SK-N-SH (cell line): ENCODE measurements around the gene SHC3. TPM values are rescaled to one million over a fixed set of nuclear protein-coding genes. Genes with fewer than 3 reads are reported as not detected.

Experiments
- CTCF ChIA-PET: fragments of 300-600, 350-600 bp; formaldehyde crosslinking; extraction: SDS; loops from one replicate; lab custom pipeline; 2021; lab: Yijun Ruan, JAX
- POLR2A ChIA-PET: fragments of 350-600 bp; sonication (Branson Sonifier 250); formaldehyde crosslinking; extraction: SDS; loops from one replicate; lab custom pipeline; 2020; ENCODE audit warnings: antibody characterized with exemption, inconsistent platforms; lab: Yijun Ruan, JAX
- DNase-seq: peaks from one replicate; pipeline ENCODE4 v3.0.0; 2012
- H2AFZ ChIP-seq: fragments of 200-600 bp; sonication (generic); 2 replicates; pipeline ENCODE4 v1.8.1; 2016; ENCODE audit warnings: antibody characterized with exemption, mild to moderate bottlenecking, low read depth
- H3F3A ChIP-seq: fragments of 200-600 bp; sonication (generic); replicated peaks from 2 replicates; pipeline ENCODE3; 2016; ENCODE audit warnings: antibody characterized with exemption, mild to moderate bottlenecking; ENCODE audit not compliant: insufficient read depth
- H3K27ac ChIP-seq, 2 experiments: fragments of 200-500 bp in 1 of 2; fragments of 200-600 bp in 1 of 2; sonication (Bioruptor generic) in 1 of 2; sonication (generic), shearing (Covaris generic) in 1 of 2; 2 replicates each; pipeline versions ENCODE4 v1.5.1 to v1.6.1; 2014 to 2016; ENCODE audit warnings: low read depth in 2 of 2, inconsistent platforms in 1 of 2, low read length in 1 of 2, mild to moderate bottlenecking in 1 of 2, mixed read lengths in 1 of 2
- H3K27me3 ChIP-seq: fragments of 200-600 bp; sonication (generic), shearing (Covaris generic); 2 replicates; pipeline ENCODE4 v1.6.1; 2016; ENCODE audit warnings: mixed run types; ENCODE audit not compliant: insufficient read depth
- H3K36me3 ChIP-seq, 2 experiments: fragments of 200-500 bp in 1 of 2; fragments of 200-600 bp in 1 of 2; sonication (Bioruptor generic) in 1 of 2; sonication (generic) in 1 of 2; replicated peaks in 1 of 2; 2 replicates each; pipeline versions ENCODE3 to v1.5.1; 2014 to 2016; ENCODE audit warnings: low read length in 1 of 2, mild to moderate bottlenecking in 1 of 2; ENCODE audit not compliant: insufficient read depth in 2 of 2, control insufficient read depth in 1 of 2
- H3K4me1 ChIP-seq, 2 experiments: fragments of 200-500 bp in 1 of 2; fragments of 200-600 bp in 1 of 2; sonication (Bioruptor generic) in 1 of 2; sonication (generic), shearing (Covaris generic) in 1 of 2; 2 replicates each; pipeline versions ENCODE4 v1.5.1 to v1.6.1; 2014 to 2016; ENCODE audit warnings: low read depth in 1 of 2, low read length in 1 of 2, mixed run types in 1 of 2; ENCODE audit not compliant: insufficient read depth in 2 of 2, control insufficient read depth in 1 of 2
- H3K4me2 ChIP-seq: fragments of 200-600 bp; sonication (generic), shearing (Covaris generic); 2 replicates; pipeline ENCODE4 v1.6.1; 2017; ENCODE audit warnings: mixed run types
- H3K4me3 ChIP-seq, 2 experiments: fragments of 200-500 bp in 1 of 2; fragments of 200-600 bp in 1 of 2; sonication (Bioruptor generic) in 1 of 2; sonication (generic), shearing (Covaris generic) in 1 of 2; 2 replicates each; pipeline versions ENCODE4 v1.5.1 to v1.8.1; 2014 to 2016; ENCODE audit warnings: low read depth in 2 of 2, inconsistent platforms in 1 of 2, low read length in 1 of 2, mild to moderate bottlenecking in 1 of 2, mixed read lengths in 1 of 2, moderate library complexity in 1 of 2
- H3K79me2 ChIP-seq: fragments of 200-600 bp; sonication (generic); 2 replicates; pipeline ENCODE4 v1.8.1; 2017; ENCODE audit warnings: mild to moderate bottlenecking; ENCODE audit not compliant: insufficient read depth
- H3K9ac ChIP-seq: fragments of 200-600 bp; sonication (generic); 2 replicates; pipeline ENCODE4 v1.6.1; 2017; ENCODE audit warnings: mixed run types
- H3K9me2 ChIP-seq: fragments of 200-600 bp; sonication (generic); 2 replicates; pipeline ENCODE4 v1.6.1; 2017; ENCODE audit warnings: mixed run types
- H3K9me3 ChIP-seq: fragments of 200-600 bp; sonication (generic); 2 replicates; pipeline ENCODE4 v1.6.1; 2017; ENCODE audit warnings: mixed run types, mild to moderate bottlenecking, moderate library complexity
- H4K20me1 ChIP-seq: fragments of 200-600 bp; sonication (generic); 2 replicates; pipeline ENCODE4 v1.6.1; 2017; ENCODE audit warnings: mild to moderate bottlenecking, mixed run types; ENCODE audit not compliant: insufficient read depth
- ELF1 ChIP-seq: IDR thresholded peaks from 2 replicates; pipeline ENCODE4 v1.4.0; 2012
- EZH2phosphoT487 ChIP-seq: fragments of 200-600 bp; sonication (generic); IDR thresholded peaks from 2 replicates; pipeline ENCODE4 v1.6.1; 2017; ENCODE audit warnings: low read depth, mixed run types, mild to moderate bottlenecking, antibody characterized with exemption, moderate library complexity, borderline replicate concordance
- FOSL2 ChIP-seq: IDR thresholded peaks from 2 replicates; pipeline ENCODE4 v1.4.0; 2012; ENCODE audit warnings: low read depth, mild to moderate bottlenecking, moderate library complexity, borderline replicate concordance
- FOXJ3 ChIP-seq: sonication (generic); formaldehyde crosslinking; IDR thresholded peaks from 2 replicates; pipeline ENCODE4 v1.5.1; 2020; ENCODE audit warnings: mild to moderate bottlenecking, missing genetic modification reagents
- MEF2A ChIP-seq: IDR thresholded peaks from 2 replicates; pipeline ENCODE4 v1.4.0; 2012; ENCODE audit warnings: low read depth, borderline replicate concordance
- NFIC ChIP-seq: IDR thresholded peaks from 2 replicates; pipeline ENCODE4 v1.4.0; 2012; ENCODE audit warnings: borderline replicate concordance
- NRF1 ChIP-seq: IDR thresholded peaks from 2 replicates; pipeline ENCODE4 v1.6.1; 2012; ENCODE audit warnings: low read depth, mild to moderate bottlenecking, low read length
- RAD21 ChIP-seq: IDR thresholded peaks from 2 replicates; pipeline ENCODE4 v1.6.1; 2012; ENCODE audit warnings: mild to moderate bottlenecking, low read length
- RCOR1 ChIP-seq: fragments of 150-350 bp; IDR thresholded peaks from 2 replicates; pipeline ENCODE4 v1.6.1; 2017; ENCODE audit warnings: antibody characterized with exemption, low read length
- RFX5 ChIP-seq: IDR thresholded peaks from 2 replicates; pipeline ENCODE4 v1.6.1; 2012; ENCODE audit warnings: mild to moderate bottlenecking, improper control_type of control experiment, low read length
- SIN3A ChIP-seq: IDR thresholded peaks from 2 replicates; pipeline ENCODE4 v1.6.1; 2012; ENCODE audit warnings: low read depth, mild to moderate bottlenecking, low read length, moderate library complexity, borderline replicate concordance
- SMC3 ChIP-seq: IDR thresholded peaks from 2 replicates; pipeline ENCODE4 v1.6.1; 2012; ENCODE audit warnings: low read depth, low read length, improper control_type of control experiment
- TCF12 ChIP-seq: IDR thresholded peaks from 2 replicates; pipeline ENCODE4 v1.4.0; 2012
- YY1 ChIP-seq: IDR thresholded peaks from 2 replicates; pipeline ENCODE4 v1.4.0; 2012; ENCODE audit warnings: low read depth, mild to moderate bottlenecking
- WGBS: methylation state at CpG from one replicate; pipeline ENCODE4 v1.1.6; 2017; ENCODE audit warnings: low lambda C conversion rate; 5-methylcytosine and 5-hydroxymethylcytosine counted together
- polyA plus RNA-seq, 3 experiments: library from polyadenylated mRNA; depleted of rRNA; stranded (reverse); fragments of >200 nt; gene quantifications; 2 replicates each; pipeline ENCODE4 v1.2.3, GENCODE V29; 2012
- TF ChIP-seq, protein P1 (sequence below): fragments of 150-350 bp; IDR thresholded peaks from 2 replicates; pipeline ENCODE4 v1.6.1; 2016; ENCODE audit warnings: mild to moderate bottlenecking, low read depth, low read length
- TF ChIP-seq, protein P2 (sequence below): IDR thresholded peaks from 2 replicates; pipeline ENCODE4; 2012
- TF ChIP-seq, protein P3 (sequence below): IDR thresholded peaks from 2 replicates; pipeline ENCODE4 v1.4.0; 2012; ENCODE audit warnings: low read depth, borderline replicate concordance
- TF ChIP-seq, protein P4 (sequence below): IDR thresholded peaks from 2 replicates; pipeline ENCODE4 v1.6.1; 2012; ENCODE audit warnings: mild to moderate bottlenecking, low read depth, low read length, moderate library complexity
- TF ChIP-seq, protein P5 (sequence below): IDR thresholded peaks from 2 replicates; pipeline ENCODE4 v1.4.0; 2012; ENCODE audit warnings: low read depth

The SHC3 gene
- polyA plus RNA-seq, 1 of the 3 experiments (the other 2 are of a cell fraction) = 3.2 TPM

DNA sequence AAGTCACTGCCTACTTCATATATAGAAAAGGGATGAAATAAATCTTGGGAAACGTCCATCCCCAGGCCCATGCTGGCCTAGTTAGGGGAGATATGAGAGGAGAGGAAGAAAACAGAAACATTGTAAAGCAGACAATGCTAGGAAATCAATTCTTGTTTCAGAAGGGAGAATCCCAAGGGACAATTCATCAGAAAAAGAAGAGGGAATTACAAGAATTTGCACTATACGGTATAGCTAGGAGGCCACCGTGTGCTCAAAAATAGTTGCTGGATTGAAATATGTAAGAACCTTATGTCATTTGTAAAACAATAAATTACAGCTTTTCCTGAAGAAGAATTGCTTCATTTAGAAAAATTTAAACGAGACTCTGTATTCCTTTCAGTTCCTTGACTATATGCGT, 8.3 kb upstream of the SHC3 start:
- CTCF ChIA-PET = interaction anchor here (1.2 to 1.4 kb wide), 2 partner anchors 19 to 92 kb away, joined by 3 to 4 read pairs; no protein-coding TSS in a partner anchor

More for the DNA sequence above, 8.3 kb upstream of the SHC3 start:
- Histone ChIP-seq H3K79me2 (no peaks in the 10 kb centered on the region), H3K4me1 (no peaks in the 10 kb centered on the region), H3K9me3 (no peaks in the 10 kb centered on the region), H3F3A (no peaks in the 10 kb centered on the region), H3K27ac (no peak overlapping the region), H3K9me2 (no peaks in the 10 kb centered on the region), H2AFZ (no peak overlapping the region), H3K4me3 (no peak overlapping the region), H3K9ac (no peak overlapping the region), H4K20me1 (no peaks in the 10 kb centered on the region), H3K4me2 (no peak overlapping the region), H3K27me3 (no peaks in the 10 kb centered on the region), H3K36me3 (no peaks in the 10 kb centered on the region)
- POLR2A ChIA-PET = no interaction called here
- TF ChIP-seq RAD21 = no peak
- TF ChIP-seq EZH2phosphoT487 = no peak
- no peak for TF ChIP-seq MEF2A
- no peak for TF ChIP-seq RFX5
- no peak for TF ChIP-seq FOXJ3 (CRISPR knock-in tag)
- TF ChIP-seq YY1 = no peak
- TF ChIP-seq ELF1 = no peak
- TF ChIP-seq, protein P1, sequence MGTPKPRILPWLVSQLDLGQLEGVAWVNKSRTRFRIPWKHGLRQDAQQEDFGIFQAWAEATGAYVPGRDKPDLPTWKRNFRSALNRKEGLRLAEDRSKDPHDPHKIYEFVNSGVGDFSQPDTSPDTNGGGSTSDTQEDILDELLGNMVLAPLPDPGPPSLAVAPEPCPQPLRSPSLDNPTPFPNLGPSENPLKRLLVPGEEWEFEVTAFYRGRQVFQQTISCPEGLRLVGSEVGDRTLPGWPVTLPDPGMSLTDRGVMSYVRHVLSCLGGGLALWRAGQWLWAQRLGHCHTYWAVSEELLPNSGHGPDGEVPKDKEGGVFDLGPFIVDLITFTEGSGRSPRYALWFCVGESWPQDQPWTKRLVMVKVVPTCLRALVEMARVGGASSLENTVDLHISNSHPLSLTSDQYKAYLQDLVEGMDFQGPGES = no peak
- no peak for TF ChIP-seq FOSL2
- TF ChIP-seq RCOR1 = no peak
- TF ChIP-seq, protein P2, sequence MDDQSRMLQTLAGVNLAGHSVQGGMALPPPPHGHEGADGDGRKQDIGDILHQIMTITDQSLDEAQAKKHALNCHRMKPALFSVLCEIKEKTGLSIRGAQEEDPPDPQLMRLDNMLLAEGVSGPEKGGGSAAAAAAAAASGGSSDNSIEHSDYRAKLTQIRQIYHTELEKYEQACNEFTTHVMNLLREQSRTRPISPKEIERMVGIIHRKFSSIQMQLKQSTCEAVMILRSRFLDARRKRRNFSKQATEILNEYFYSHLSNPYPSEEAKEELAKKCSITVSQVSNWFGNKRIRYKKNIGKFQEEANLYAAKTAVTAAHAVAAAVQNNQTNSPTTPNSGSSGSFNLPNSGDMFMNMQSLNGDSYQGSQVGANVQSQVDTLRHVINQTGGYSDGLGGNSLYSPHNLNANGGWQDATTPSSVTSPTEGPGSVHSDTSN = no peak
- TF ChIP-seq, protein P3, sequence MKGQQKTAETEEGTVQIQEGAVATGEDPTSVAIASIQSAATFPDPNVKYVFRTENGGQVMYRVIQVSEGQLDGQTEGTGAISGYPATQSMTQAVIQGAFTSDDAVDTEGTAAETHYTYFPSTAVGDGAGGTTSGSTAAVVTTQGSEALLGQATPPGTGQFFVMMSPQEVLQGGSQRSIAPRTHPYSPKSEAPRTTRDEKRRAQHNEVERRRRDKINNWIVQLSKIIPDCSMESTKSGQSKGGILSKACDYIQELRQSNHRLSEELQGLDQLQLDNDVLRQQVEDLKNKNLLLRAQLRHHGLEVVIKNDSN = no peak
- TF ChIP-seq SMC3 = no peak
- TF ChIP-seq SIN3A = no peak
- TF ChIP-seq NFIC = no peak
- TF ChIP-seq, protein P4, sequence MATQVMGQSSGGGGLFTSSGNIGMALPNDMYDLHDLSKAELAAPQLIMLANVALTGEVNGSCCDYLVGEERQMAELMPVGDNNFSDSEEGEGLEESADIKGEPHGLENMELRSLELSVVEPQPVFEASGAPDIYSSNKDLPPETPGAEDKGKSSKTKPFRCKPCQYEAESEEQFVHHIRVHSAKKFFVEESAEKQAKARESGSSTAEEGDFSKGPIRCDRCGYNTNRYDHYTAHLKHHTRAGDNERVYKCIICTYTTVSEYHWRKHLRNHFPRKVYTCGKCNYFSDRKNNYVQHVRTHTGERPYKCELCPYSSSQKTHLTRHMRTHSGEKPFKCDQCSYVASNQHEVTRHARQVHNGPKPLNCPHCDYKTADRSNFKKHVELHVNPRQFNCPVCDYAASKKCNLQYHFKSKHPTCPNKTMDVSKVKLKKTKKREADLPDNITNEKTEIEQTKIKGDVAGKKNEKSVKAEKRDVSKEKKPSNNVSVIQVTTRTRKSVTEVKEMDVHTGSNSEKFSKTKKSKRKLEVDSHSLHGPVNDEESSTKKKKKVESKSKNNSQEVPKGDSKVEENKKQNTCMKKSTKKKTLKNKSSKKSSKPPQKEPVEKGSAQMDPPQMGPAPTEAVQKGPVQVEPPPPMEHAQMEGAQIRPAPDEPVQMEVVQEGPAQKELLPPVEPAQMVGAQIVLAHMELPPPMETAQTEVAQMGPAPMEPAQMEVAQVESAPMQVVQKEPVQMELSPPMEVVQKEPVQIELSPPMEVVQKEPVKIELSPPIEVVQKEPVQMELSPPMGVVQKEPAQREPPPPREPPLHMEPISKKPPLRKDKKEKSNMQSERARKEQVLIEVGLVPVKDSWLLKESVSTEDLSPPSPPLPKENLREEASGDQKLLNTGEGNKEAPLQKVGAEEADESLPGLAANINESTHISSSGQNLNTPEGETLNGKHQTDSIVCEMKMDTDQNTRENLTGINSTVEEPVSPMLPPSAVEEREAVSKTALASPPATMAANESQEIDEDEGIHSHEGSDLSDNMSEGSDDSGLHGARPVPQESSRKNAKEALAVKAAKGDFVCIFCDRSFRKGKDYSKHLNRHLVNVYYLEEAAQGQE = no peak
- TF ChIP-seq NRF1 = no peak
- TF ChIP-seq TCF12 = no peak
- TF ChIP-seq, protein P5, sequence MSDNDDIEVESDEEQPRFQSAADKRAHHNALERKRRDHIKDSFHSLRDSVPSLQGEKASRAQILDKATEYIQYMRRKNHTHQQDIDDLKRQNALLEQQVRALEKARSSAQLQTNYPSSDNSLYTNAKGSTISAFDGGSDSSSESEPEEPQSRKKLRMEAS = no peak
- DNase-seq = no peak
- WGBS = 70% methylated on average over 5 of the region's 5 CpGs
